Cardiac muscle cell (in vitro differentiated cells and primary cell): ENCODE results near the gene RAD51AP2. TPM values are rescaled to one million over a fixed set of nuclear protein-coding genes. Genes with fewer than 3 reads are reported as not detected.
"Not testable (repeated sequence)": the region's sequence is repeated elsewhere in the genome, so short reads cannot be mapped to it uniquely, and the experiment has no call there.

Source experiments
- DNase-seq, 2 donors: peaks; one replicate each; pipeline versions ENCODE4 v3.0.0 to v3.0.0-alpha.2; 2010 to 2017; ENCODE audit warnings: low read depth in 1 of 2, low spot score in 1 of 2
- H3K27ac ChIP-seq: fragments of 200-600 bp; sonication (generic); 2 replicates; pipeline ENCODE4 v1.5.1; 2016
- H3K27me3 ChIP-seq: fragments of 200-600 bp; sonication (generic); 2 replicates; pipeline ENCODE4 v1.6.0; 2016; ENCODE audit warnings: control low read depth
- H3K36me3 ChIP-seq: fragments of 200-600 bp; sonication (generic); 2 replicates; pipeline ENCODE4 v1.5.1; 2016; ENCODE audit warnings: control low read depth
- H3K4me1 ChIP-seq: fragments of 200-600 bp; sonication (generic); 2 replicates; pipeline ENCODE4 v1.8.1; 2017; ENCODE audit warnings: low read depth, mild to moderate bottlenecking, mixed run types
- H3K4me3 ChIP-seq: fragments of 200-600 bp; sonication (generic); 2 replicates; pipeline ENCODE4 v1.5.1; 2016; ENCODE audit warnings: mild to moderate bottlenecking
- H3K9me3 ChIP-seq: fragments of 200-600 bp; sonication (generic); 2 replicates; pipeline ENCODE4 v1.5.1; 2017; ENCODE audit warnings: low read depth, mild to moderate bottlenecking, control low read depth
- polyA plus RNA-seq: library from polyadenylated mRNA; unstranded; fragments of >200 nt; fragmentation: Nextera tagmentation; extraction: Ambion mirVana; gene quantifications from 2 replicates; pipeline ENCODE4 v1.2.1, GENCODE V29; 2016
- total RNA-seq: library from RNA; depleted of rRNA; stranded (reverse); fragments of >200 nt; gene quantifications from 2 replicates; pipeline ENCODE4 v1.2.3, GENCODE V29; 2016
- TF ChIP-seq, protein P1 (sequence below): IDR thresholded peaks from 2 replicates; pipeline ENCODE4 v1.5.1; 2012; ENCODE audit warnings: low read depth, mild to moderate bottlenecking, low read length

RAD51AP2 gene
- total and polyA plus RNA-seq, 2 experiments from 2014 or later = 0.12 TPM; not detected in 1

DNA sequence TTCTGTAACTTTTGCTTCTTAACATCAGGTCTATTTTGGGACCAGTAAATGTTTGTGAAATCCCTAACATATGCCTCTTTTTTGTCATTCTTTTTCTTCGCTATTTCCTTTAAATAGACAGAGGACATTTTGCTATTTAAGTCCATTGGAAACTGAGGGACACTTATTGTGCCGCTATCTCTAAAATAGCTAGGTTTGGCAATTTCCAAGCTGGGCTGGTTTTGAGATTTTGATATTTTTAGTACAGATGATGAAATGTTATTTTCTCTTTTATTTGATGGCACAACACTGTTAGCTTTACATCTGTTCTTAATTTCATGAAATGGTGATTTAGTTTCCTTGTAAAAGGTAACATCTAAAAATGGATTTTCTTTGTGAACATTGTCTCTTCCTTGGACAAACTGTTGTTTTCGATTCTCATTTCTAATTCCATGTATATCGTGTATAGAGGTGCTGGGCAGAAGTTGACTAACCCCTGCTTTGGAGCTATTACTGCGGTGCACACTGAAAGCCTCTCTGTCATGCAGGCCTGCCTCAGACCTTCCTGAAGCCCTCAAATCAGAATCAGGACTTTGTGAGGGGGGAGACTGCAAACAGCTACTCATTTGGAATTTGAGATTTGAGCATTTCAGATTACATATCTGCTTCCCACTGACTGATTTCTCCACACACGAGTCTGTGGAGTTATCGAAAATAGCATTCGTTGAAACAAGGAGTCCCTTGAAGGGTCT, 594 bp downstream of the RAD51AP2 start:
- no peaks in the 10 kb centered on the region for H3K27me3 ChIP-seq
- peak overlapping the region; percentile 32 for H3K4me3 ChIP-seq
- peak in 1 of 2 donors; percentile 57 for DNase-seq
- peaks cover 20% of the 10 kb centered on the region for H3K4me1 ChIP-seq
- peak overlapping the region; percentile 94 for H3K27ac ChIP-seq
- H3K9me3 ChIP-seq = no peaks in the 10 kb centered on the region
- TF ChIP-seq, protein P1, sequence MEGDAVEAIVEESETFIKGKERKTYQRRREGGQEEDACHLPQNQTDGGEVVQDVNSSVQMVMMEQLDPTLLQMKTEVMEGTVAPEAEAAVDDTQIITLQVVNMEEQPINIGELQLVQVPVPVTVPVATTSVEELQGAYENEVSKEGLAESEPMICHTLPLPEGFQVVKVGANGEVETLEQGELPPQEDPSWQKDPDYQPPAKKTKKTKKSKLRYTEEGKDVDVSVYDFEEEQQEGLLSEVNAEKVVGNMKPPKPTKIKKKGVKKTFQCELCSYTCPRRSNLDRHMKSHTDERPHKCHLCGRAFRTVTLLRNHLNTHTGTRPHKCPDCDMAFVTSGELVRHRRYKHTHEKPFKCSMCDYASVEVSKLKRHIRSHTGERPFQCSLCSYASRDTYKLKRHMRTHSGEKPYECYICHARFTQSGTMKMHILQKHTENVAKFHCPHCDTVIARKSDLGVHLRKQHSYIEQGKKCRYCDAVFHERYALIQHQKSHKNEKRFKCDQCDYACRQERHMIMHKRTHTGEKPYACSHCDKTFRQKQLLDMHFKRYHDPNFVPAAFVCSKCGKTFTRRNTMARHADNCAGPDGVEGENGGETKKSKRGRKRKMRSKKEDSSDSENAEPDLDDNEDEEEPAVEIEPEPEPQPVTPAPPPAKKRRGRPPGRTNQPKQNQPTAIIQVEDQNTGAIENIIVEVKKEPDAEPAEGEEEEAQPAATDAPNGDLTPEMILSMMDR = no peak
- H3K36me3 ChIP-seq = no peaks in the 10 kb centered on the region

DNA sequence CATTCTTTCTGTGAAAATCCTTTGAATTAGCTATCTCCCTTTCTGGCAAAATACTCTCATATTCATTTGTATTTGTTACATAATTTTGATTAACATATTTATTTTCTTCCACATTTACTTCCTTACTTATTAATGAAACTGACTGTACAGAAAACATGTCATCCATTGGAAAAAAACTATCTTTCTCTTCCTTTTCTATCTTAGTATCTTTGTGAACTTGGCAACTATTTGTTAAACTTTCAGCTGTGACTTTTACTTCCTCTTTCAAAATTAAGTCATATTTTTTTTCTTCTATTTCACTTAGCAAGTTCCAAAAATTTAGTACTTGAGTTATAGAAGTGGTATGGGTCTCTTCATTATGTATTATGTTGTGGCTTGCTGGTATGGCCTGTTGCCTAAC, 2.6 kb downstream of the RAD51AP2 start:
- Histone ChIP-seq H3K4me1 (peaks cover 20% of the 10 kb centered on the region), H3K4me3 (no peak overlapping the region)
- TF ChIP-seq, protein P1 = no peak

DNA sequence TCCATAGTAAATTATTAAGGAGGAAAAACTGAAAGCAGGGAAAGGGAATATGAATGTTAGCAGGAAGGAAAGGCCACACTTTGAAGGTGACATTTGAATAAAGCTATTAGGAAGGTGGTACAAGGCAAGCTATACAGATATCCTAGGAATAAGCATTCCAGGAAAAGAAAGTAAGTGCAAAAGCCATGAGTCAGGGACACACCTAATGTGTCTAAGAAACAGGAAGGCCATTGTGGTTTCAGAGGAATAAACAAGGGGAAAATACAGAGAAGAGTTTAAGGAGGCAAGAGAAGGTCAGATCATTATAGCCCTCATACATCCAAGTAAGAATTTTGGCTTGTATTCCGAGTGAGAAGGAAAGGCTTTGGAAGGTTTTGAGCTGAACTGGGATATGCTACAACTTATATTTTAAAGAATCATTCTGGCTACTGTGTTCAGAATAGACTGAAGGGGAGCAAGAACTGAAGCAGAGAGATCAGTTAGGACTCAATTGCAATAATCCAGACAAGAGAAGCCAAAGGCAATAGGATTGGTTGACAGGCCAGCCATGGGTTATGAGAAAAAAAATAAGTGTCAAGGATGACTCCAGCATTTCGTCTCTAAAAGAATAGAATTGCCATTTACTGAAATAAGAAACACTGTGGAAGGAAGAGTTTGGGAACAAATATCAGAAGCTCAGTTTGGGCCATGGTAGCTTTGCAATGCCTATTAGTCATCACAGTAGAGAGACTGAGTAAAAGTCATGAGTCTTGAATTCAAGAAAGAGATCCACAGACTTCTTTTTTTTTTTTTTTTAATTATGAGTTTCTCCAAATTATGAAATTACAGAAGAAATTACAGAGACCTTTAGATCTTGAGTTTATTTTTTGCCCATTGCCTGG, 11.3 kb downstream of the RAD51AP2 start:
- TF ChIP-seq, protein P1 = no peak
- H3K36me3 ChIP-seq = no peaks in the 10 kb centered on the region
- no peak overlapping the region for H3K27ac ChIP-seq
- peaks cover 4% of the 10 kb centered on the region for H3K4me1 ChIP-seq
- no peaks in the 10 kb centered on the region for H3K9me3 ChIP-seq
- no peak overlapping the region for H3K4me3 ChIP-seq
- DNase-seq = no peak
- no peaks in the 10 kb centered on the region for H3K27me3 ChIP-seq

More for the DNA sequence above, 2.6 kb downstream of the RAD51AP2 start:
- H3K27ac ChIP-seq = no peak overlapping the region
- no peaks in the 10 kb centered on the region for H3K36me3 ChIP-seq
- no peak for DNase-seq
- no peaks in the 10 kb centered on the region for H3K27me3 ChIP-seq
- no peaks in the 10 kb centered on the region for H3K9me3 ChIP-seq

DNA sequence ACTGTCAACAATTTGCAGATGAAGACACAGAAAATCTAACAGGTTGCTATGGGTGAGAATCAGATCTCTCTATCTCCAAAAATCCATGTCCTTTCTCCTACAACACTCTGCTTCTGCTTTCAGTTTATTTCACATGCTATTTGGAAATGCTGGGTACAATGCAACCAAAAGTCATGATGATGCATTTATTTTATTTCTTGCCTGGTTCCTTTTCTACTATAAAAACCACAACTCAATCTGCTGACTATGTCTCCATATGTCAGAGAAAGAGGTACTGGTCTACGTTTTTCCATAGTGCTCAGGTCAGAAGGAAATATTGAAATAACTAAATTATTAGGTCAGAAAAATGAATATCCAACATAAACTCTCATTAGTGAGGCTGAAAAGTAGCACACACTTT, 20.5 kb downstream of the RAD51AP2 start:
- TF ChIP-seq, protein P1 = no peak
- no peak overlapping the region for H3K4me3 ChIP-seq
- no peaks in the 10 kb centered on the region for H3K9me3 ChIP-seq
- no peak for DNase-seq
- H3K4me1 ChIP-seq = peaks cover 4% of the 10 kb centered on the region
- no peaks in the 10 kb centered on the region for H3K36me3 ChIP-seq
- no peak overlapping the region for H3K27ac ChIP-seq
- no peaks in the 10 kb centered on the region for H3K27me3 ChIP-seq

DNA sequence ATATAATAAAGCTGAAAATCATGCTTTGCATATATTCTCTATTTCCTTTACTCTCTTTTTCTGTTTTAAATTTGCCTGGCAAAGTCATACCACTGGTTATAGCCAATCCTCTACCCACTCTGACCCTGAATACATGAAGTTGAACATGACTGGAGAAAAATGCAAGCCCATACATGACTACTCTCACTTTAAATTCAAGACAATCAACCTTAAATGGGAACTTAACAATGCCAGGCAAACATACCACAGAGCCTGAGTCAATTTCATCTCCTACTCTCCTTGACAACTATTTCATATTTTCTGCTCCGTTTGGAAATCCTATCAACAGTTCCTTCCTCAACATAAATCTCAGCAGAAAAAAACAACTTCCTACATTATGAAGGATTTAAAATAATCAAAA, 22.6 kb downstream of the RAD51AP2 start:
- no peaks in the 10 kb centered on the region for H3K36me3 ChIP-seq
- no peak for DNase-seq
- no peaks in the 10 kb centered on the region for H3K9me3 ChIP-seq
- H3K27ac ChIP-seq = no peak overlapping the region
- no peaks in the 10 kb centered on the region for H3K4me1 ChIP-seq
- no peaks in the 10 kb centered on the region for H3K27me3 ChIP-seq
- TF ChIP-seq, protein P1 = no peak
- H3K4me3 ChIP-seq = no peak overlapping the region

DNA sequence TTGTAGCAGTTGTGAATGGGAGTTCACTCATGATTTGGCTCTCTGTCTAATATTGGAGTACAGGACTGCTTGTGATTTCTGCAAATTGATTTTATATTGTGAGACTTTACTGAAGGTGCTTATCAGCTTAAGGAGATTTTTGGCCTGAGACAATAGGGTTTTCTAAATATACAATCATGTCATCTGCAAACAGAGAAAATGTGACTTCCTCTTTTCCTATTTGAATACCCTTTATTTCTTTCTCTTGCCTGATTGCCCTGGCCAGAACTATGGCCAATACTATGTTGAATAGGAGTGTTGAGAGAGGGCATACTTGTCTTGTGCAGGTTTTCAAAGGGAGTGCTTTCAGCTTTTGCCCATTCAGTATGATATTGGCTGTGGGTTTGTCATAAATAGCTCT, 28.1 kb downstream of the RAD51AP2 start:
- not testable (repeated sequence) for H3K27ac ChIP-seq, H3K4me1 ChIP-seq, H3K9me3 ChIP-seq, H3K4me3 ChIP-seq, H3K36me3 ChIP-seq, DNase-seq, H3K27me3 ChIP-seq

DNA sequence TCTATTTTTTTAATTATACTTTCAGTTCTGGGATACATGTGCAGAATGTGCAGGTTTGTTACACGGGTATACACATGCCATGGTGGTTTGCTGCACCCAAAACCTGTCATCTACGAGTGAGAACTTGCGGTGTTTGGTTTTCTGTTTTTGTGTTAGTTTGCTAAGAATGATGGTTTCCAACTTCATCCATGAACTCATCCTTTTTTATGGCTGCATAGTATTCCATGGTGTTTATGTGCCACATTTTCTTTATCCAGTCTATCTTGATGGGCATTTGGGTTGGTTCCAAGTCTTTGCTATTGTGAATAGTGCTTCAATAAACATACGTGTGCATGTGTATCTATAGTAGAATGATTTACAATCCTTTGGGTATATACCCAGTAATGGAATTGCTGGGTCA, 29.6 kb downstream of the RAD51AP2 start:
- not testable (repeated sequence) for H3K9me3 ChIP-seq, DNase-seq, H3K4me1 ChIP-seq, H3K4me3 ChIP-seq, H3K36me3 ChIP-seq, H3K27ac ChIP-seq, H3K27me3 ChIP-seq
